Measurements from ENCODE around the gene MRO.
A peak's percentile ranks its signal among the peaks of the same experiment; 100 is the strongest.
"Not testable (repeated sequence)": the region's sequence is repeated elsewhere in the genome, so short reads cannot be mapped to it uniquely, and the experiment has no call there.

Gene MRO

DNA sequence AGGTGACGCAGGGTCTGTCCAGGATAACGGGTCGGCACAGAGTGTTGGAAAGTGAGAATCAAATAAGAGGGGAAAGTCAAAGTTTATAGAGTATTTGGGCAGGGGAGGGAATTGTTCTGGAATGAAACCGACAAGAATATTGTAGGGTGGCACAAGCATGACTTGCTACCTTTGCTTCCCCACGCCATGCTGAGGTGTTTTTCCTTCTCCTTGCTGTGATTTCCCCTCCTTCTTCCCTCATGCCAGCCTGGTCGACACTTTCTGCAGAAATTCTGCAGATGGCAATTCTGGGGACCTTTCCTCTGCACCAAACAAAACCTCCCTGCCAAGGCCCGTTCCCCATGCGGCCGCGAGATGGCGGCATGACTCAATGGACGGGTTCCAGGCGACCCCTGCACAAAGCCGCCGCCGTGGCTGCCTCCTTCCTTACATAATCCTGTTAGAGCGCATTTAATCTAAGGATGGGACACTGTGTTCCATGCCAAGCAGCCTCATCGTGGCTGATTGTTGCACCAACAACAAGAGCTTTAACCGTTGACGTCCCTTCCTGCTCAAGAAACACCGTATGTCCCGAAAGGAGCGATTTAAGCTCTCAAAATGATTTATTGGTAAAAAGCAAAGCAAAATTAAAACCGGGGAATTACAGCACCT is at the start of gene MRO:
Gene MRO, minus strand, starts transcription at position 289 of the 651 bp plus-strand sequence. CDS start 10,616 bp downstream, outside the sequence.
- DNase-seq (ENCODE audit: low read depth in 2 of 2) = peak; percentile 39 to 52

DNA sequence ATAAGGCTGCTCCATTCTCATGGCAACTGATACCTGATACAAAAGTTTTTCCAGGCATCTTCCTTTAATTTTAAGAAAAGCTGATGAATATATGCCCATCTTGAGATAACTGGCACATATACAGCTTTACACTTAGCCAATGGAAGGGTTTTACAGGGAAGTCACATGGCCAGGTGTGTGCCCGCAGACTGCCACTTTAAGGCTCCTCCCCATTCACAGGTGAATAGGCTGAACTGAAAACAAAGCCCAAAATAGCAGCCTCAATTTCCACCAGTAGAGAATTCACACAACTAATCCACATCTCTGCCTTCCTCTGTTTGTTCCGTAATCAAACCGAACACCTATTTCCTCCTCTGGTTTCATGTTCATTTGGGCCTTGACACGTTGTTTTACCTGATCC is 49.3 kb upstream of the MRO start:
- no peak for DNase-seq (ENCODE audit: low read depth in 2 of 2)

DNA sequence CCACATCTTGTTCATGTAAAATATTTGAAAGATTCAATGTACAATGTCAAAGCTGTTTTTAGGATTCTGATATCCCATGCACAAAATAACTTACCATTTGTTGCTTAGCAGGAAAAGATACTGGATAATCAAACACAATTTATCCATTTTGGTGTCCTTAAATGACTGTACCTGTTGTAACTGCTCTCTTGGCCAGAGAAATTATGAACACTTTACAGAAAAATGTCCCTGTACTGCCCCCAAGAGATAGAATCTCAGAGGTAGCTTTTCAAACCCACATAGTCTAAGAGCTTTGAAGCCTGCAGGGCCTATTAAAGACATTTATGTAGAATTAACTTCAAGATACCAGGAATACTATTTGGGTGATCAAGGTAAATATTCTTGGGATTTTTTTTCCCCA is 46.9 kb upstream of the MRO start:
- DNase-seq (ENCODE audit: low read depth in 2 of 2) = no peak

DNA sequence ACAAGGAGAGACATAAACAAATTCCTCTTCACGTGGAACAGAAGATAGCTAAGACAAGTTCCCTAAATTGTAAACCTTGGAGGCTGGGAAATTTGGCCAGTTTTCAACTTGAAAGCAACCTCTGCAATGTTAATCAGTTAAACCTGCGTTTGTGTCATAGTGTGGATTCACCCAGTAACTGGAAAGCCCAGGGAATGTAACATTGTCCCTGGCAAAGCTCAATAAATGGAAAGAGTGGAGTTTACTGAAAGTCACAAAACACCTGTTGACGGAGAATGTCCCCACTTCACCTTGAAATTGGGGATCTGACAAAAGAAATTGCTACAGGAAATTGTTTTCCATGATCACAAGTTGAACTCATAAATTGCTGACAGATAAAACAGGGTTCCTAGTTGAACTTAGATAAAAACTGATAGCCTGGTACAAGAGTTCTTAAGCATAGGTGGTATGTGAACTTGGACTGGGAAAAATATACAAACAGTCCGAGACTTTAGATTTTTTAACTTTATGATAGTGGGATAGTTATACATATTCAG is 44.1 kb upstream of the MRO start:
- no peak for DNase-seq (ENCODE audit: low read depth in 2 of 2)

DNA sequence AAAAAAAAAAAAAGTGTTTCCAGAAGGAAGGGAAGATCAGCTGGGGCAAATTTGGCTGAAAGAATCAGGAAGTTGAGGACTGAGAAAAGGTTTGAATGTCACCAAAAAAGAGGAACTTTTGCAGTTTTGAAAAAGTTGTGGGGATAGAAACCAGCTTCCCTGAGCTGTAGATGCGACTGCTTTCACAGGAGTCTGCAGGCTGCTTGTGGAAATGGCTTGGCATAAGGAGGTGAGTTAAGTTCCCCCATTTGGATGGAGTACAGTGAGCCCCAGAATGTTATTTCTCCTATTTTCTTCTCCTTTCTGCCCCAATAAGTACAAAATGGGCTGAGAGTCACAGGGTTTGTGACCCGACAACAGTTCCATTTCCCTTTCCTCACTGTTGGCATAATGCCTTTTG is 42.6 kb upstream of the MRO start:
- DNase-seq (ENCODE audit: low read depth in 2 of 2) = no peak

DNA sequence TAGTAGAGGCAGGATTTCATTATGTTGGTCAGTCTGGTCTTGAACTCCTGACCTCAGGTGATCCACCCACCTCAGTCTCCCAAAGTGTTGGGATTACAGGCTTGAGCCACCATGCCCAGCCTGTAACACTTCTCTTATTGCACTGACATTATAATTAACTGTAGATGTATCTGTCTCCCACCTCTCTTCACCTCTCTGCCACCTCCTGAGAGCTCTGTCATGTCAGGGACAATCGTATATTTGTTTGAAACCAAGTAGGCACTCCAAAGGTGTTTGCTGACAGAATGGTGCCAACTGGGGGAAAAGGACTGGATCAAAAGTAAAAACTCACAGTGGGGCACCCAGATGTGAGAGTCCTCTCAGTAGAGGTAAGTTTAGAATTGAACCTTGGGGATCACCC is 41.8 kb upstream of the MRO start:
- DNase-seq (ENCODE audit: low read depth in 2 of 2) = no peak

DNA sequence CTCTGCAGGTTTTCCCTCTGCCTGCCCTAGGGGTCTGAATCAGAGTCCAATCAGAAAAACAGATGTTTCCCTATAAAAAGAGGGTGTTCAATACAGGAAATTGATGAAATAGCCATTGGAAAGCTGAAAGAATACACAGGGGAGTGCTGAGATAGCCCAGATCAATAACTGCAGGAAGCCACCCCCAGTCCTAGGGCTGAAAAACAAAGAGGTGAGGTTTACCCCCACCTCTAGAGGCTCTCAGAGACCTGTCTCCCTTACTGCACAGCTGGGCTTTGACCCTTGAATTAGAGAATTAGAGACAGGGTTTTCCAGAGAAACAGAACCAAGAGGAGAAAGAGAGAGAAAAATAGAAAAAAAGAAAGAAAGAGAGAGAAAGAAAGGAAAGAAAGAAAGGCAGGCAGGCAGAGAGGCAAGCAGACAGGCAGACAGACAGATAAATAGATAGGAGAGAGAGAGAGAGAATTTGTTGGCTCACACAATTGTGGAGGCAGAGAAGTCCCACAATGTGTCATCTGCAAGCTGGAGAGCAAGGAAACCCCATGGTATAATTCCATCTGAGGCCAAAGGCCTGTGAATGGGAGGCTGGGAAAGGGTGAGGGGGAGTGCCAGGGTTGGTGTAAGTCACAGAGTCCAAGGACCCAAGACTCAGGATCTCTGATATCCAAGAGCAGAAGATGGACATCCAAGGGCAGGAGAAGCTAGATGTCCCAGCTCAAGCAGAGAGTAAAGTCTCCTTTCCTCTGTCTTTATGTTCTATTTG is 40.2 kb upstream of the MRO start:
- no peak for DNase-seq (ENCODE audit: low read depth in 2 of 2)

DNA sequence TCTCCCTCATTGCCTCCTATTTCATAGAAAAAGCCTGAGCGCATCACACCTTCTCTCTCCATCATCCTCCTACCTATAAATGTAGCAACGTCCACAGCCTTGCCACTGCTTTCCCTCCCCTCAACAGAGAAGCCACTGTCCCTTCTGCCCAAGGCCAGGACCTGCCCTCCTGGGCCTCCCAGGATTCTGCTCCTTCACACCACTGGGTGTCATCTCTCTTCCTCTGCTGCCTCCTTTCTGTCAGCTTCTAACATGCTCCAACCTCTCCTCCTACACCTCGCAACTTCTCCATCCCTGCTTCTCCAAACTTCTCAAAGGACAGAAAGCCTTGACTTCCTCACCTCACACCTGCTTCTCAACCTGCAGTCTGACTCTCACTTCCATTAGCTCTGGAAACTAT is 37.9 kb upstream of the MRO start:
- DNase-seq (ENCODE audit: low read depth in 2 of 2) = no peak

DNA sequence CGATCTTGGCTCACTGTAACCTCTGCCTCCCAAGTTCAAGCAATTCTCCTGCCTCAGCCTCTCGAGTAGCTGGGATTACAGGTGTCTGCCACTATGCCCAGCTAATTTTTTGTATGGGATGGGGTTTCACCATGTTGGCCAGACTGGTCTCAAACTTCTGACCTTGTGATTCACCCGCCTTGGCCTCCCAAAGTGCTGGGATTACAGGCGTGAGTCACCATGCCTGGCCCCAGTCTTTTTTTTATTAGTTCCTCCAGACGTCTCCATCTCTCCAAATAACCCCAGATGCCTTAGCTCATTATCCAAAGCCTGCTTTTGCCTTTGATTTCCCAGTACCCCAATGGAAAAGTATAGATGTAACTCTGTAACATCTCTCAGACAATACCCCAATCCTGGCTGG is 37.4 kb upstream of the MRO start:
- not testable (repeated sequence) for DNase-seq (ENCODE audit: low read depth in 2 of 2)

DNA sequence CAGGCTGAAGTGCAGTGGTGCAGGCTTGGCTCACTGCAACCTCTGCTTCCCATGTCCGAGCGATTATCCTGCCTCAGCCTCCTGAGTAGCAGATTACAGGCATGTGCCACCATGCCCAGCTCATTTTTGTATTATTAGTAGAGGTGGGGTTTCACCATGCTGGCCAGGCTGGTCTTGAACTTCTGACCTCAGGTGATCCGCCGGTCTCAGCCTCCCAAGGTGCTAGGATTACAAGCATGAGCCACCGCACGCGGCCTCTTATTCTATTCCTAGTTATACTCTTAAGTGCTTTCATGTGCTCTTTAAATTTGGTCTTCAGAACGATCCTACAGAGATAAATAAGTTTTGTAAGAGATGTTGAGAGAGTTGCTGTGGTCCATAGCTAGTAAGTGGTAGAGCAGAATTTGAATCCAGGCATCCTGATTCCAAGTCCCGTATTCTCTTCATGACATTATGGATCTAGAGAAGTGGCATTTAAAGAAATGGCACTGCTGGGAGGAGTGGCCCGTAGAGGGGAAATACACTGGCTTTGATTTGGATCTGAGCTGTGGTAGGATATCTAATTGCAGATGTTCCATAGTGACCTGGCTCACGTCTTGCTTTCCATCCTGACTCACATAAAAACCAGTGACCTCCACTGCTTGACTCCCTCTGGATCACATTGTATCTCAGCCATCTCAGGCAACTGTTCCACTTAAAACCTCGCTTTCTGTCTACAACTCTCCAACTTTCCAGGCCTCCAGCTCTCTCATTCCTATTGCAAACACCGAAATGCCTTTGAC is 36.4 kb upstream of the MRO start:
- no peak for DNase-seq (ENCODE audit: low read depth in 2 of 2)

DNA sequence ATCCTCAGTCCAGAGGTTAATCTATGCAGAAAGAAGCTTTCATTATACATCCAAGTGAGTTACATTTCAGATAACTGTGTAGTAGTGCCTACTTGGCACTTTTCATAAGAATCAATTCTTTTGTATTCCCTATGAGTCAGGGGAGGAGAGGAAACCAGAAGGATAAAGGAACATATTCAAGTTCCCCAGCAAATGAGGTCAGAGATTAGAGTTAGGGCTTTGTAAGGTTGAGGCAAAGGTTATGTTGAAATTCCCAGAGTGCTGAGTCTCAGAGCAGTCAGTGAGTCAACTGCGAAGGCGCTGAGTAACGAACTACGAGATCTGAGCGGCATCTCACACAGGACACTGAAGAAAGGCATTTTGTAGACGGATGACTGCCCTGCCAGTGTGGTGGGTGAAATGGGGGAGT is 34.1 kb upstream of the MRO start:
- DNase-seq (ENCODE audit: low read depth in 2 of 2) = no peak

DNA sequence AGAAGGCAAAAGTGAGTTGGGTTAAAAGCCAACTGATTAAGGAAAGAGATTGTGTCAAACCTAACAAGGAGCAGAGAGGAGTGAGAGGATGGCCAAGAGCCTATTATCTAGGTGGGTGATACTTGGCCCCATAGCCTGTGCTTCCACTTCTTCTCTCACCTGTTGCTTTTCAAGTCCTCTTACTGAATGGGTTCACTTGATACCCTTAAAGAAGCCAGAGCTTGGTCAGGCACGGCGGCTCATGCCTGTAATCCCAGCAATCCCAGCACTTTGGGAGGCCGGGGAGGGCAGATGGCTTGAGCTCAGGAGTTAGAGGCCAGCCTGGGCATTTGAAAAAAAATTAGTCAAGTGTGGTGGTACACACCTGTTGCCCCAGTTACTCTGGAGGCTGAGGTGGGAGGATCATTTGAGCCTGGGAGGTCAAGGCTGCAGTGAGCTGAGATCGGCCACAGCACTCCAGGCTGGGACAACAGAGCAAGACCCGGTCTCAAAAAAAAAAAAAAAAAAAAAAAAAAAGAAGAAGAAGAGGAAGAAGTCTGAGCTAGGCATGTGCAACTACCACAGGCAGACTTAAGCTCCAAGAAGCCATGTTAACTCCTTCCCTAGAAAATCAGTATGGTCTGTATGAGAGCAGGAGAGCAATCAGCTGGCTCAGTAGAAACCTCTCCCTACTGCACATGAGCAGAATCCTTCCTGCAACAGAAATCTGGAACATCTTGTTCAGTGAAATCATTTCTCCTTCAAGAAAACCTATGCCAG is 30.7 kb upstream of the MRO start:
- no peak for DNase-seq (ENCODE audit: low read depth in 2 of 2)

DNA sequence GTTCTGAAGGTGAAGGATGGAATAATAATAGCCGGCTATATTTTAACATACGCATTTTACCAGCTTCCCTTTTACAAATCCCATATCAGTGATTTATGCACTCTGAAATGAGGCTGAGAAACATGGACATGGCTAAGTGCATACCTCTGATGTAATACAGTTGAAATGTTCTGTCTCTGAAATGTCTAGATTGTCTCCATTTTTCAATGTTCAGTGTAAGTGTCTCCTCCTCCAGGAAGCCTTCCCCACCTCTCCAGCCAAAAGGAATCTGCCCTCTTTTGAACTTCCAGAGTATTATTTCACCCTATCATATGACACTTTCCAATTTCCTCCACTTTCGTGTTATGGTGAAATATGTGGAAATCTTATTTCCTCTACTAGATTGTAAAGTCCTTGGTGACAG is 29.6 kb upstream of the MRO start:
- DNase-seq (ENCODE audit: low read depth in 2 of 2) = no peak

DNA sequence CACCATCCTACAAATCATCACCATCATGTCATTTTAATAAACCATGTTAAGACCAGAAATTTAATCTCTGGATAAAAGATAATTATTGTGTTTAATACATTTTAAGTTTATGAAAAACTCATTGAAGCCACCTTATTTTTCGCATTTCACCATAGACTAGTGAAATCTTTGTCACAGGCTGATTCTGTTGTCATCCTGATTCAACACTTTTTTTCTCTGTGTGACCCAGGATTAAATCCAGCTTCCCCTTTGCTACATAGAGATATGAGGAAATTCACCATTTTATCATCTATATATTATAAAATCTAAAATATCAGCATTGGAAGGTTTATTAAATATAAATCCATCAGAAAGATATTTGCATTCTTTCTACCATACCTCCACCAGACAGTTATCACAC is 29.2 kb upstream of the MRO start:
- no peak for DNase-seq (ENCODE audit: low read depth in 2 of 2)

DNA sequence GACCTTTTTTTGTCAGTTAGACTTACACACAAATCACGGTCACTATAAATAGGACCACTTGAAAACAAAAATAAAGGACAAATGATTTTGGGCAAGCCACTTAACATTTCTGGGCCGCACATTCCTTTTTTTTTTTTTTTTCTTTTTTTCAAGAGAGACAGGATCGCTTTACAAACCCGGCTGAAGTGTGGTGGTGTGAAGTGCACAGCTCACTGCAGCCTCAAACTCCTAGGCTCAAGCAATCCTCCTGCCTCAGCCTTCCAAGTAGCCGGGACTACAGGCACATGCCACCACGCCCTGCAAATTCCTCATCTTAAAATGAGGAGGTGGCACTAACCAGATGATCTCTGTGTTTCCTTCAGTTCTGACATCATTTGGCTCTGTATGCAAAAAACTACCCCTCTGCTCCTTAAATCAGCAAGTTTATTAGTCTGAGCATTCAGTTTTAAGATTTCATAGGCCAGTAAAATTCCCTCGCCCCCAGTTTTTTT is 28.3 kb upstream of the MRO start:
- DNase-seq (ENCODE audit: low read depth in 2 of 2) = no peak

DNA sequence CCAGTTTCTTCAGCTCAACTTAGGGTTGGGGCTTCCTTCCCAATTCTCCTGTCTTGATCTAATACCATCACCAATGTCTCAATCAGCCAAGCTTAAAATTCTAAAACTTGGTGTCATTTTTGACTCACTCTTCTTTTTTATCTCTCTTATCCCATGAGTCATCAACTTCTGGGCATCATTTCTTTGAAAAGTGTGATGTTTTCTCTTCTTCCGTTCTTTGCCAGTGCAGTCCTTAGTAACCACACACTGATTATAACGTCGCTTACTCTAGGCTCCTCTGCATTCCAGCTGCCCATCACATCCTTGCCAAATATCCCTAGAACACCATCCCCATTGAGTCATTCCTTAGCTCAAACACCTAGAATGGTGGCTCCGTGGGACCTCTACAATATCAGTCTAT is 27.4 kb upstream of the MRO start:
- no peak for DNase-seq (ENCODE audit: low read depth in 2 of 2)

DNA sequence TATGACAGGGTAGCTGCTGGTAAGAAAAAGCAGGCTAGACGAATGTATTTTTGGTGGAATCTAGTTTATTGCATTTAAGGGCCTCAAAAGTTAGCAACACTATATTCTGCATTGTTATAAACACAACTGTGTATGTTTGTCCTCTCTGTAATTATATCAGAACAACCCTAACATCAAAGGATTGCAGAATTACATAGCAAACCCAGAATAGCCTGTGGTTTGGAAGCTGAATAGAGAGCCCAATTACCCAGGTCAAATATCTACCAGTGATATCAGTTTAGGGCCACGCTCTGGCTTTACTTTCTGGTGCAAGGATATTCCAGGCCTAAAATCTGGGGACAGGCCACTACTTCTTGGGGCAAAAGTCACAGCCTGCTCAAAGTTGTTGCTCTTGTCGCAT is 25.1 kb upstream of the MRO start:
- no peak for DNase-seq (ENCODE audit: low read depth in 2 of 2)

DNA sequence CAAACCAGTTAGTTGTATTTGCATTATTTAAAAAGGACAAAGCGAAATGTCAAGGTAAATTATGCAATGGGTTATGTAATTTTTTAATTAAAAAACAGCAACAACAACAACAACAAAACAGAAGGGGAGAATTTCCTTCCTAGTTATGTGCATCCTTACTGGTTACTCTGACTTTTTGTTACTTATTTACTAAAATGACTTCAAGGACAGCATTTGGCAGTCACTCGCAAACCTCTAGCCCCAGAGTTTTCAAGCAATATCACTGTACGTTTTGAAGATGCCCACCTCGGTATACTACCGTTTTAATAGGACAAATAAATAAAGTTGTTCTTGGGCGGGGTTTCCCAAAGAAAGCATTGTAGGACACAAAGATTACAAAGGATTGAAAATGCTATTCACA is 24.7 kb upstream of the MRO start:
- DNase-seq (ENCODE audit: low read depth in 2 of 2) = no peak

DNA sequence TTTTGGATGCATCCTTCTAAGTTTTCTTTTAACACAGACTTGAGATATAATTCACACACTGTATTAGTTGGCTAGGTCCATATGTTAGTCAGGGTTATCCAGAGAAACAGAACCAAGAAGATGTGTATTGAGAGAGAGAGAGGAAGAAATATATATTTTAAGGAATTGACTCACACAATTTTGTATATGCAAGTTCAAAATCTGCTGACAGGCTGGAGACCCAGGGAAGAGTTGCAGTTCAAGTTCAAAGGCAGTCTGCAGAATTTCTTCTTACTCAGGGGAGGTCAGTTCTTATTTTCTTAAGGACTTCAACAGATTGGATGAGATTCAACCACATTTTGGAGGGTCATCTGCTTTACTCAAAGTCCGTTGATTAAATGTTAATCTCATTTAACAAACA is 23.0 kb upstream of the MRO start:
- no peak for DNase-seq (ENCODE audit: low read depth in 2 of 2)

DNA sequence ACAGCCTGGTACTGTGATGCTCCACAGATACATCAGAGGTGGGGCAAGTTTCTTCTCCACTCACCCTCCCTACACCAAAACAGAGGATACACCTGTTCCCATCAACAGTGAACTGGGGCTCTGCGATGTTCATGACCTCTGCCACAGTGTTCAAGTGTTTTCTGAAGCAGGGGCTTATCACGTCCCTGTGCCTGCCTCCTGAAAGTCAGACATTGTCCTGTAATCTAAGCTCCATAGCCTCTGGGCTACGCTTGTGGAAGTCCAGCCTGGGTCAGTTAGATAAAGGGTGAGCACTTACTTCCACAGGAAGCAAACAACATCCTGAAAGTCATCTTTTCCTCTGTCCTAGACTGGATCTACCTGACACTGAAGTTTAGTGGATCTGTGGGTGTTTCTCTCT is 20.2 kb upstream of the MRO start:
- no peak for DNase-seq (ENCODE audit: low read depth in 2 of 2)

DNA sequence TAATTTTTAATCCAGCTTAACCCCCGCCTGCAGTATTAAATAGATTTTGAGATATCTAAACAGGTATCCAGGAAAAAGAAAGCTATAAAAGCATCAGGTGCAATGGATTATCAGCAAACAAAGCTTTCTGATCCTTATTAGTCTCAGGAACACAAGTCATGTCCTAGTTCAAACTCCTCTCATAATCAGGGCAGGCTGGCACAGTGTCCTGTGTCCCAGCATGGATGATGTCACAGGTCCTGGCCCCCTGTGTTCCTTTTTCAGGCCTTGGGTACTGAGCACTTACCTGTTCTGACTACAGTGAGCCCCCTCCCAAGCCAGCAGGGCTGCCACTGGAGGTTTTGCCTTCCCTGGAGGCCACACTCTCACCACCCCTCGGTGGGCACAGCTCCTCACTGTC is 19.5 kb upstream of the MRO start:
- DNase-seq (ENCODE audit: low read depth in 2 of 2) = no peak

DNA sequence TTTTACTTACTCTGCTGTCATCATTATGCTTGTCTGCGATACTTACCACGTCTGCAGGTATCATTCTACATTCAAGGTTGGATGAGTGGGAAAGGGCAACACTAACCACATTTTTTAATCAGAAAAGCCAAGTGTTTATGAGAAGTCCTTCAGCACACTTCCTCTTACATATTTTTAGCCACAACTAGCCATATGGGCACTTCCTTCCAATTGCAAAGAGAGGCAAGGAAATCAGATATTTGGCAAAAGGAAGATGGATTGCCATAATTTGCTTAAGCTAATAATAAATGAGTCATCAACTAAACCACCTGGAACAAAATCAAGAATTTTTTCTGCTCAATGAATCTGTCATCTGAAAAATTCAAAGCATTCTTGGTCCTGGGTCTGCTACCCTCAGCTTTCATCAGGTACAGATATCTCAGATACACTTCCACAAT is 16.7 kb upstream of the MRO start:
- no peak for DNase-seq (ENCODE audit: low read depth in 2 of 2)
